GM10266 (cell line): ENCODE data around the gene MTF2.
"Not testable (repeated sequence)": the region's sequence is repeated elsewhere in the genome, so short reads cannot be mapped to it uniquely, and the experiment has no call there.

Source experiments
- DNase-seq: peaks from one replicate; pipeline ENCODE4 v3.0.0; 2012; ENCODE audit errors: extremely low spot score
- TF ChIP-seq, protein P1 (sequence below): IDR thresholded peaks from 2 replicates; pipeline ENCODE4 v1.5.1; 2012; ENCODE audit warnings: mild to moderate bottlenecking, low read depth; ENCODE audit not compliant: control insufficient read depth, insufficient read depth; ENCODE audit errors: missing control alignments

The MTF2 gene

DNA sequence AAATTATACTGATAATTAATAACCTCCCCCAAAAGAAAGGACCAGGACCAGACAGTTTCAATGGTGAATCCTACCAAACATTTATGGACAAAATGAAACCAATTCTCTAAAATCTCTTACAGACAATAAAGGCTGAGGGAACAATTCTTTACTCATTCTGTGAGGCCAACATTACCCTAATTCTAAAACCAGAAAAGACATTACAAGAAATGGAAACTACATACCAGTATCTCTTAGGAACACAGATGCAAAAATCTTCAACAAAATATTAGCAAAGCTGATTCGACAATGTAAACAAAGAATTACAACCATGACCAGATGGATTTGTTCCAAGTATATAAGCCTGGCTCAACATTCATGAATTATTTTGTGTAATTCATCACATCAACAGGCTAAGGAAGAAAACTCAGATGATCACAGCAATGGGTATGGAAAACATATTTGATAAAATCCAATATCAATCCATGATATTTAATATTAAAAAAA lies 92.5 kb downstream of the MTF2 start:
- TF ChIP-seq, protein P1, sequence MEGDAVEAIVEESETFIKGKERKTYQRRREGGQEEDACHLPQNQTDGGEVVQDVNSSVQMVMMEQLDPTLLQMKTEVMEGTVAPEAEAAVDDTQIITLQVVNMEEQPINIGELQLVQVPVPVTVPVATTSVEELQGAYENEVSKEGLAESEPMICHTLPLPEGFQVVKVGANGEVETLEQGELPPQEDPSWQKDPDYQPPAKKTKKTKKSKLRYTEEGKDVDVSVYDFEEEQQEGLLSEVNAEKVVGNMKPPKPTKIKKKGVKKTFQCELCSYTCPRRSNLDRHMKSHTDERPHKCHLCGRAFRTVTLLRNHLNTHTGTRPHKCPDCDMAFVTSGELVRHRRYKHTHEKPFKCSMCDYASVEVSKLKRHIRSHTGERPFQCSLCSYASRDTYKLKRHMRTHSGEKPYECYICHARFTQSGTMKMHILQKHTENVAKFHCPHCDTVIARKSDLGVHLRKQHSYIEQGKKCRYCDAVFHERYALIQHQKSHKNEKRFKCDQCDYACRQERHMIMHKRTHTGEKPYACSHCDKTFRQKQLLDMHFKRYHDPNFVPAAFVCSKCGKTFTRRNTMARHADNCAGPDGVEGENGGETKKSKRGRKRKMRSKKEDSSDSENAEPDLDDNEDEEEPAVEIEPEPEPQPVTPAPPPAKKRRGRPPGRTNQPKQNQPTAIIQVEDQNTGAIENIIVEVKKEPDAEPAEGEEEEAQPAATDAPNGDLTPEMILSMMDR: no peak

DNA sequence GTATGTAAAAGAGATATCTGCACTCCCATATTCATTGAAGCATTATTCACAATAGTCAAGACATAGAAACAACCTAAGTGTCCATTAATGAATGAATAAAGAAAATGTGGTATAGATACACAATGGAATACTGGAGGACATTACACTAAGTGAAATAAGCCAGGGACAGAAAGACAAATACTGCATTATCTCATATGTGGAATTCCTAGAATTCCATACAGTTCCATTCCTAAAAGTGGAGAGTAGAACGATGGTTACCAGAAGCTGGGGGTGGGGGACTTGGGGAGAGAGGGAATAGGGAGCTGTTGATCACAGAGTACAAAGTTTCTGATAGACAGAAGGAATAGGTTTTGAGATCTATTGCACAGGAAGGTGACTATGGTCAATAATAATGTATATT lies 93.7 kb downstream of the MTF2 start:
- DNase-seq: no peak
- TF ChIP-seq, protein P1: no peak

More for the DNA sequence above, 92.5 kb downstream of the MTF2 start:
- DNase-seq: no peak

GRCh38 chr1:93174638-93175037 lies 95.6 kb downstream of the MTF2 start:
- not testable (repeated sequence) for DNase-seq

DNA sequence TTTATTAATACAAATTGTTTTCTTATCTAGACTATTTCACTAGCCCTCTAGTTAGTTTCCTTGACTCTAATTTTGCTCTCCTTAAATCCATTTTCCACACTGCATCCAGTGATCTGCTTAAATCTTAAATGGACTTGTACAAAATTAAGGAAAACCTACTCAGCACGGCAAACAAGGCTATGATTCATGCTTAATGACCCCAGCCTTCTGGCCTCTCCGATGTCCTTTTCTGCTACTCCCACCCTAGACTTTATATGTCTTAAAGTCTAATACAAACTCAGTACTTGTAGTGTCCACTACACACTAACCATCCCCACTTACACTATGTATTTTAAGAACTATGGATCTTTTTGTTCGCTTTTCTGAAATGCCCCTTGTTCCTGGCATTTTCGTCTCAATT lies 98.9 kb downstream of the MTF2 start:
- TF ChIP-seq, protein P1: no peak

GRCh38 chr1:93178418-93178817 lies 99.3 kb downstream of the MTF2 start:
- TF ChIP-seq, protein P1: no peak
- DNase-seq: no peak

More for the DNA sequence above, 98.9 kb downstream of the MTF2 start:
- DNase-seq: no peak

GRCh38 chr1:93179886-93180722 lies 101.0 kb downstream of the MTF2 start, which contains the start of gene TMED5:
Gene TMED5 (minus strand): TSS chr1:93180413. CDS start chr1:93180242, 171 bp downstream.
- TF ChIP-seq, protein P1: no peak
- DNase-seq: peak; percentile 91

- DNase-seq: peak; percentile 64
- TF ChIP-seq, protein P1: no peak
Measured at GRCh38 chr1:93180723-93181613, 101.9 kb downstream of the MTF2 start, which contains the start of gene CCDC18. Gene CCDC18 (plus strand): TSS chr1:93180724. CDS start chr1:93183362, 2,638 bp downstream.
